Activated T-helper 17 cell treated with anti-CD3 and anti-CD28 coated beads, Interleukin-2, amount 50 U/mL, for 72 hours (primary cell): ENCODE measurements around the gene HSBP1L1. TPM values are rescaled to one million over a fixed set of nuclear protein-coding genes. Genes with fewer than 3 reads are reported as not detected.

Source experiments
- ATAC-seq: fragments of 150-1000 bp; cut with Tn5 transposase; replicated peaks from 2 replicates; pipeline ENCODE4 v1.10.0; 2021; ENCODE audit warnings: mild to moderate bottlenecking, moderate library complexity
- H3K27ac Mint-ChIP-seq: one replicate; pipeline ENCODE4 v1.8.0; 2022; ENCODE audit warnings: mixed read lengths
- H3K27me3 Mint-ChIP-seq: one replicate; pipeline ENCODE4 v1.8.0; 2022; ENCODE audit warnings: mixed read lengths
- H3K36me3 Mint-ChIP-seq: one replicate; pipeline ENCODE4 v1.8.0; 2022; ENCODE audit warnings: low read depth, mild to moderate bottlenecking, mixed read lengths
- H3K4me1 Mint-ChIP-seq: one replicate; pipeline ENCODE4 v1.8.0; 2022; ENCODE audit warnings: mixed read lengths
- H3K4me3 Mint-ChIP-seq: one replicate; pipeline ENCODE4 v1.8.0; 2022; ENCODE audit warnings: mild to moderate bottlenecking, mixed read lengths
- H3K9me3 Mint-ChIP-seq: one replicate; pipeline ENCODE4 v1.8.0; 2022; ENCODE audit warnings: mixed read lengths
- total RNA-seq, 2 donors: library from RNA; stranded (reverse); gene quantifications; one replicate each; pipeline ENCODE4 v1.2.3, GENCODE V29; 2022

Gene HSBP1L1
- total RNA-seq, 2 donors from 2014 or later, result 2.7 to 9.2 TPM

DNA sequence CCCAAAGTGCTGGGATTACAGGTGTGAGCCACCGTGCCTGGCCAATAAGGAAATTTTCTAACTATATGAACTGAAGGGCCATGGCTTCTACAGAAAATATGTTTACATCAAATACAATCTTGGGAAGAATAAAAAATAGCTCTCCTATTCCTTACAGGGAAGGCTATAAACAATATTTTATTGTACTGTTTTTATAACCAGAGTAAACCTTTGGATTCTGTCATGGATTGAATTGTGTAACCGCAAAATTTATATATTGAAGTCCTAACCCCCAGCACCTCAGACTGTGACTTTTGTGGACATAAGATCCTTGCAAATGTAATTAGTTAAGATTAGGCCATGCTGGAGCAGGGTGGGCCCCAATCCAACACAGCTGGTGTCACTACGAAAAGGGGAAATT, 8.3 kb downstream of the HSBP1L1 start:
- no peak for ATAC-seq
- Mint-ChIP-seq H3K4me1 (peaks cover 4% of the 10 kb centered on the region), H3K27me3 (no peaks in the 10 kb centered on the region), H3K9me3 (no peaks in the 10 kb centered on the region), H3K36me3 (peaks cover 75% of the 10 kb centered on the region), H3K4me3 (no peak overlapping the region), H3K27ac (peak overlapping the region; percentile 22)

DNA sequence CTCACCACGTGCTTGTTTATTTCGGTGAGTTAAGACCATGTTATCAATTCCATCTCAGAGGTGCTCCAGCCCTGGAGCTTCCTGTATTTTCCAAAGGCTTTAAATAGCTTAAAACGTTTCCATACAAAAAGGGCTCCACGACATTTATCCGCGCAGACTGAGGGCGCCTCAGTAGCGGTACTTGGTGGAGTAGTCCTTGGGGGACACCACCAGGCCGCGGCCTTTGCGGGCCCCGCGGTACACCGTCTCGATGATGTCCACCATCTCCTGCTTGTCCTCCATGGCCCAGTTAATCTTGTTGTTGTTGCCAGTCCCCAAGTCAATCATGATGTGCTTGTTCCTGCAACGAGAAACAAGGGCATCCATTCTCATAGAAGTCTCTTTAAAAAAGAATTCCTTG, 9.1 kb downstream of the HSBP1L1 start:
- Mint-ChIP-seq H3K9me3 (no peaks in the 10 kb centered on the region), H3K27ac (no peak overlapping the region), H3K36me3 (peaks cover 83% of the 10 kb centered on the region), H3K27me3 (no peaks in the 10 kb centered on the region), H3K4me3 (no peak overlapping the region), H3K4me1 (peaks cover 8% of the 10 kb centered on the region)
- ATAC-seq, result no peak

DNA sequence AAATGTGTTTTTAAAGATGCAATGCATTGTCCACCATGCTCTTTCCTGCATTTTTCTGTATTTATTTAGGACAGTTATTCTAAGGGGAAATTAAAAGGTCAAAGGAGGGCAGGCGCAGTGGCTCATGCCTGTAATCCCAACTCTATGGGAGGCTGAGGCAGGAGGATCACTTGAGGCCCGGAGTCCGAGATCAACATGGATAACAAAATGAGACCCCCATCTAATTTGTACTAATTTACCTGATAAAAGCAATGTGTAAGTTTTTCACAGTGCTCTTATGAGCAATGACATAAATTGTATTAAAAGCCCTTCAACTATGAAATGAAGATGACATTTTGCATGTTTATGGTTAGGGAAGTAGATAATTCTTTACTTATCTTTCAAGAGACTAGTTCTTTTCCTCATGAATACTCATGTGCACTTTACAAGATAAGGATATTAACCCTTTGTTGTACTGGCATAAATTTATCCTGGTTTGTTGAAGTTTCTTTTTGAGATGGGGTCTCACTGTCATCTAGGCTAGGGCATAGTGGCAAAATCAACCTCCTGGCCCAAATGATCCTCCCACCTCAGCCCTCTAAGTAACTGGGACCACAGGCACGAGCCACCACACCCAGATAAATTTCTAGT, 9.7 kb downstream of the HSBP1L1 start:
- Mint-ChIP-seq H3K27me3 (no peaks in the 10 kb centered on the region), H3K36me3 (peaks cover 89% of the 10 kb centered on the region), H3K9me3 (no peaks in the 10 kb centered on the region), H3K4me1 (peaks cover 8% of the 10 kb centered on the region), H3K27ac (no peak overlapping the region), H3K4me3 (no peak overlapping the region)
- ATAC-seq, result no peak

DNA sequence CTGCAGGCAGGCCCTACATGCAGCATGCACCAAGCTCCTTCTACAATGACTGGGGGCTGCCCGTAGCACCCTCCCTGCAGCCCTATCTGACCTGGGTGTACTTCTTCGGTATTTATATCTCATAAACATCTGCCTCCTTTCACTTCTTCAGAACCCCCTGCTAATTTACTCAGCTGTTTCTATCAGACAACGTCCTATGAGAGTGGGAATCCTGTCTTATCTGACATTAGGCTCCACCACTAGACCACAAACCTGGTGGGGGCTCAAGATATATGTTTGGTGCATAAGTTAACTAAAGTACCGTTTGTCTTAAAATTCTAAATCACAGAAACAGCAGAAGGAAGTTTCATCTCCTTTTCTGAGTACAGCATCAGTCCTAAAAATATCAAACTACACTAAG, 10.6 kb downstream of the HSBP1L1 start:
- no peaks in the 10 kb centered on the region for H3K27me3 Mint-ChIP-seq
- peaks cover 98% of the 10 kb centered on the region for H3K36me3 Mint-ChIP-seq
- H3K27ac Mint-ChIP-seq, result no peak overlapping the region

DNA sequence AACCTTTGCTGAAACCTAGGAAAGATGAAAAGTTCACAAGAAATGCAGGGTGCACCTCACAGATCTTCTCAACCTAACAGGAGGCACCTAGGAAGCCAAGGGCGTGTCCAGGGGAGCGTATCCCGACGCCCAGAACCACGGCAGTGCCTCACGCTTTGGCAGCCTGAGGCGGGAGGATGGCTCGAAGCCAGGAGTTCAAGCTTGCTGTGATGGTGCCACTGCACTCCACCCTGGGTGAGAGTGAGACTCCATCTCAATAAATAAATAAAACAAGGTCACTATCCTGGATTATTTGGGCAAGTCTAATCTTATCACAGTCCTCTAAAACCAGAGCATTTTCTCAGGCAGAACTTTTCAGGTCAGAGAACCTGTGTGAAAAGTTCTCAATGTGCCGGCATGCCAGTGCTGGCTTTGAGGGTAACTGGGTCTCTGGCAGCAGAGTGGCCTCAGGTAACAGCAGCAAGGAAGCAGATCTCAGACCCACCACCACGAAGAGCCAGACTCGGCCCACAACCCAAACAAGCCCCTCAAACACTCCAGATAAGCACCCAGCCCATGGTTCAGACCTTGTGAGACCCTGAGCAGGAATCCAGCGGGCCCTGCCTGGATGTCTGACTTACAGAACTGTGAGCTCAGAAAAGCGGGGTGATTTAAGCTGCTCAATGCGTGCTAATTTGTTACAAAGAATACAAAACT, 11.7 kb downstream of the HSBP1L1 start:
- Mint-ChIP-seq H3K4me3 (no peak overlapping the region), H3K9me3 (no peaks in the 10 kb centered on the region), H3K27me3 (no peaks in the 10 kb centered on the region), H3K27ac (no peak overlapping the region), H3K36me3 (peaks cover 95% of the 10 kb centered on the region), H3K4me1 (peaks cover 15% of the 10 kb centered on the region)
- ATAC-seq, result no peak

More for the DNA sequence above, 10.6 kb downstream of the HSBP1L1 start:
- Mint-ChIP-seq H3K4me3 (no peak overlapping the region), H3K4me1 (peaks cover 15% of the 10 kb centered on the region), H3K9me3 (no peaks in the 10 kb centered on the region)
- ATAC-seq, result no peak

DNA sequence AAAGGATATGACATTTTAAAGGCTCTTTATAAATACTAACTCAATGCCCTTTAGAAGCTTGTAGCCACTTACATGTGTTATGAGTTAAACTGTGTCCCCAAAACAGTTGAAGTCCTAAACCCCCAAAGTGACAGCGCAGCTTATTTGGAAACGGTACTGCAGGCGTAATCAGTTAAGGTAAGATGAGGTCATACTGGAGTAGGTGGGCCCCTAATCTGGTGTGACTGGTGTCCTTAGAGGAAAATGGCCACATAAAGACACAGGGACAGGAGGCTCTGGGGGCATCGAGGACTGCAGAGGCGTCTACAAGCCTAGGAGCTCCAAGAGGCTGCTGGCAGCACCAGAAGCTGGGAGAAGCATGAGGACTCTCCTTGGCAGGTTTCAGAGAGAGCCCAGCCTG, 15.4 kb downstream of the HSBP1L1 start:
- Mint-ChIP-seq H3K27ac (no peak overlapping the region), H3K9me3 (no peaks in the 10 kb centered on the region), H3K4me1 (peaks cover 33% of the 10 kb centered on the region), H3K27me3 (no peaks in the 10 kb centered on the region), H3K36me3 (peaks cover 89% of the 10 kb centered on the region), H3K4me3 (no peak overlapping the region)
- no peak for ATAC-seq

DNA sequence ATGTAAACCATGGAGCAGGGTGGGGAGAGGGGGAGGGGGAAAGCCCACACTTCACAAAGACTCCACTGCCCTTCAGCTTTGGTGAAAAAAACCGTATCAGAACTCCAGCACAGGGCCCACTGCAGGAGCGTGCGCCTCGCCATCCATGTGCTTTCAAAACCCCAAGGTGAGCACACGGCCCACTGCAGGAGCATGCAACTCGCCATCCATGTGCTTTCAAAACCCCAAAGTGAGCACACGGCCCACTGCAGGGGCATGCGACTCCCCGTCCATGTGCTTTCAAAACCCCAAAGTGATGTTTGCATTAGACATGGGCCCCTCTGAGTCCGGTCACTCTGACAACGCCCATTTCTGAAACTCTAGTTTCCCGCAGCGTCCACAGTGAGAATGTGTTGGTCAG, 16.1 kb downstream of the HSBP1L1 start:
- Mint-ChIP-seq H3K27ac (no peak overlapping the region), H3K36me3 (peaks cover 89% of the 10 kb centered on the region), H3K4me3 (no peak overlapping the region), H3K4me1 (peaks cover 32% of the 10 kb centered on the region), H3K9me3 (no peaks in the 10 kb centered on the region), H3K27me3 (no peaks in the 10 kb centered on the region)
- no peak for ATAC-seq

DNA sequence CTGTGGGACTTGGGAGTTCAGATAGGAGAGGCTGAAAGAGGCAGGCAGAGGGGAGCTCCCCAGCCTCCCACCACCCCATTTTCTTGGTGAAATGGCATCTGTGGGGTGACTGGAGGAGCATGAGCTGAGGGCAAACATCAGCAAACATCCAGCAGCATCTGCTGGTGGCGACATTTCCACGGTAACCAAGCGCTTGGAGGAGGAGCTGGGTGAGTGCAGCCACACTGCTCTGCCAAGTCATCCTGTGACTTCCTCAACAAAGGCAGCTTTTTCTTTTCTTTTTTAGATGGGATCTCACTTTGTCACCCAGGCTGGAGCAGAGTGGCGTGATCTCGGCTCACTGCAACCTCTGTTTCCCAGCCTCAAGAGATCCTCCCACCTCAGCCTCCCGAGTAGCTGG, 18.3 kb downstream of the HSBP1L1 start:
- Mint-ChIP-seq H3K9me3 (no peaks in the 10 kb centered on the region), H3K27me3 (no peaks in the 10 kb centered on the region), H3K27ac (peak overlapping the region; percentile 93), H3K4me1 (peaks cover 42% of the 10 kb centered on the region), H3K4me3 (peak overlapping the region; percentile 40), H3K36me3 (peaks cover 90% of the 10 kb centered on the region)
- peak; percentile 74 for ATAC-seq

DNA sequence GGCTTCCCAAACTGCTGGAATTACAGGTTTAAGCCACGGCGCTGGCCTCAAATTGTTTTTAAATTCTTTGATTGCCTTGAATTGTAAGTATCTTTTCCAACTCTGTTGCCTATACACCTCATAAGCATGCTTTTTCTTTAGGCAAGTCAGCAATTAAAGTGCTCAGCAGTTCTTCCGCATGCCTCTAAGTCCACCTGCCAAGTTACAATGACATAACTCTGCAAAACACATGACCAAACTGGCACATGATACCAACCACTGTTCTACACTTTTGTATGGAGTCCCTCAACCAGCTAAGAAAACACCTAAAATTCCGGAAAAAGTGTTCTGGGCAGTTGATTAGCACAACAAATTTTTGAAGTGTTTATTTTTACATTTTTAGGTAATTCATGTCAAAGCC, 18.8 kb downstream of the HSBP1L1 start:
- Mint-ChIP-seq H3K4me1 (peaks cover 38% of the 10 kb centered on the region), H3K27me3 (no peaks in the 10 kb centered on the region), H3K4me3 (peak overlapping the region; percentile 40), H3K27ac (peak overlapping the region; percentile 93), H3K36me3 (peaks cover 86% of the 10 kb centered on the region), H3K9me3 (no peaks in the 10 kb centered on the region)
- ATAC-seq, result no peak

DNA sequence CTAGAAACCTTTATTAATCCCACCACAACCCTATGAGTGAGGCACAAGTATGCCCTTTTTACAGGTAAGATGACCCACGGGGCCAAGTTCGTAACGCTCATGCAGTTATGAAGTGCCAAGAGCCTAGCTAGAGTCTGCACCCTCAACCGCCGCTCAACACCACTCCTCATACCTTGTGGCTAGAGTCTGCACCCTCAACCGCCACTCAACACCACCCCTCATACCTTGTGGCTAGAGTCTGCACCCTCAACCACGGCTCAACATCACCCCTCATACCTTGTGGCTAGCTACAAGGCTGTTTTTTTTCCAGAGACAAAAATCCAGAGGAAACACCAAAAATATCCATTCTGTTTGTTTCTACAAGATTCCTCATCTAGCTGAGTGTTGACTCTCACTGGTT, 19.4 kb downstream of the HSBP1L1 start:
- H3K36me3 Mint-ChIP-seq, result peaks cover 81% of the 10 kb centered on the region
- H3K27ac Mint-ChIP-seq, result peak overlapping the region; percentile 93
- H3K4me3 Mint-ChIP-seq, result peak overlapping the region; percentile 40
- no peaks in the 10 kb centered on the region for H3K9me3 Mint-ChIP-seq
- peaks cover 38% of the 10 kb centered on the region for H3K4me1 Mint-ChIP-seq
- H3K27me3 Mint-ChIP-seq, result no peaks in the 10 kb centered on the region
- no peak for ATAC-seq

DNA sequence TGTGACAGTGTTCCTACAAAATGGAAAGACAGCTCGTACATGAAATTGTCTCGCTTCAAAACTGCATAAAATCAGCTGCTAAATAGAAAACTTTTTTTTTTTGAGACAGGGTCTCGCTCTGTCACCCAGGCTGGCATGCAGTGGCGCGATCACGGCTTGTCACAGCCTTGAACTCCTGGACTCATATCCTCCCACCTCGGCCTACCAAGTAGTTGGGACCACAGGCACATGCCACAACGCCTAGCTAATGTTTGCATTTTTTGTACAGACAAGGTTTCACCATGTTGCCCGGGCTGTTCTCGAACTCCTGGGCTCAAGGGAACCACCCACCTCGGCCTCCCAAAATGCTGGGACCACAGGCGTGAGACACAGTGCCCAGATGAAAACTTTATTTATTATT, 20.7 kb downstream of the HSBP1L1 start:
- no peak for ATAC-seq
- H3K36me3 Mint-ChIP-seq, result peaks cover 67% of the 10 kb centered on the region
- no peaks in the 10 kb centered on the region for H3K27me3 Mint-ChIP-seq
- peak overlapping the region; percentile 29 for H3K27ac Mint-ChIP-seq
- peaks cover 32% of the 10 kb centered on the region for H3K4me1 Mint-ChIP-seq
- H3K9me3 Mint-ChIP-seq, result no peaks in the 10 kb centered on the region
- H3K4me3 Mint-ChIP-seq, result peak overlapping the region; percentile 95

DNA sequence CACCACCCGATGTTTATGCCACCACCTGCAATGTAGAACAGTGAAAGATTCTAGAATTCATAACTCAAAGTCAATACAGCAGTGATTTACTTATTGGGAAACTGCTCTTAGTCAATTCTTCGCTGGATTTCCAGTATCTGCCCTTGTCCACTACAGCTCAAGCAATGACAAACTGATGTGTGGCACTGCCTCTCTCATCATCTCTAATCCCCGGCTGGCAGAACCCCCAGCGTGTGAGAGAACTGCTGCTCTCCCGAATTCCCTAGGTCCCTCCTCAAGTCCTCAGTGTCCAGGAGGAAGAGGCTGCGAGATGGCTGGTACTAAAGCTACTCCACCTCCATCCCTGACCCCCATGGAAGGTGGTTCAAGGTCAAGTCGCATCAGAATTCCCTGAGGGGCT, 22.3 kb downstream of the HSBP1L1 start:
- Mint-ChIP-seq H3K27me3 (no peaks in the 10 kb centered on the region), H3K4me3 (peak overlapping the region; percentile 95), H3K27ac (peak overlapping the region; percentile 93), H3K36me3 (peaks cover 59% of the 10 kb centered on the region), H3K4me1 (peaks cover 29% of the 10 kb centered on the region), H3K9me3 (no peaks in the 10 kb centered on the region)
- ATAC-seq, result no peak

DNA sequence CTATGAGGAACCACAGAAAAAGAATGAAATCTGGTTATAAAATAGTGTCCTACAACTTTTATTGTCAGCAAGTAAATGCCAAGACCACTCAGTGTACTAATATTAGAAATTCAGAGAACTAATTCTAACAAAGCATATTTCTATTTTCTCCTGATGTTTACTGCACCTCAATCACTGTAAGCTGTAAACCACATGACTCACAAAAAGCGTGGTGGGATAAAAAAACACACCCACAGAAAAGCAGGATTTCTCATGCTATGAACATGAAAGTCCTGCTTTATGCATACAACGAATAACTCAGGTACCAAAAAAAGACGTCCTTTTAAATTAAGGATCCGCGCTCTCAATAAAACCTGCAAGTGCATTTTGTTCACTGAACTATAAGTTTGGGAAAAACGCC, 23.1 kb downstream of the HSBP1L1 start:
- Mint-ChIP-seq H3K27me3 (no peaks in the 10 kb centered on the region), H3K4me1 (peaks cover 21% of the 10 kb centered on the region), H3K27ac (peak overlapping the region; percentile 93), H3K9me3 (no peaks in the 10 kb centered on the region), H3K4me3 (peak overlapping the region; percentile 95), H3K36me3 (peaks cover 50% of the 10 kb centered on the region)
- ATAC-seq, result no peak

DNA sequence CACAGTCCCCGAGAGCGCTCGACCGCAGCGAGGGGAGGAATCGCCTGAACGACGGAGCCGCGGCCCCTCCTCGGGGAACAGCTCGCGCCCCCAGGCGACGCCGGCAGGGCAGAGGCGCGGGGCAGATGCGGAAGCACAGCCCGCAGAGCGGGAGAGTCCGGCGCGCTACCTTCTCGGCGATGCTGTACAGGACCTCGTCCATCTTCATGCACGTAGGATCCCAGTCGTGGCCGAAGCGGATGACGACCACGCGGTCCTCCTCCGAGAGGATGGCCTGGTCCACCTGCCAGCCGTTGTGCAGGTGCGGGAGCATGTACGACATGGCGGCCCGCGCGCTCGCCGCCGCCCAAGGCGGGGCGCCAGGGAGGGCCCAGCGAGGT, 23.6 kb downstream of the HSBP1L1 start:
- peak overlapping the region; percentile 95 for H3K4me3 Mint-ChIP-seq
- H3K27ac Mint-ChIP-seq, result peak overlapping the region; percentile 93
- peaks cover 19% of the 10 kb centered on the region for H3K4me1 Mint-ChIP-seq
- peak; percentile 69 for ATAC-seq
- H3K27me3 Mint-ChIP-seq, result no peaks in the 10 kb centered on the region
- no peaks in the 10 kb centered on the region for H3K9me3 Mint-ChIP-seq
- peaks cover 48% of the 10 kb centered on the region for H3K36me3 Mint-ChIP-seq

DNA sequence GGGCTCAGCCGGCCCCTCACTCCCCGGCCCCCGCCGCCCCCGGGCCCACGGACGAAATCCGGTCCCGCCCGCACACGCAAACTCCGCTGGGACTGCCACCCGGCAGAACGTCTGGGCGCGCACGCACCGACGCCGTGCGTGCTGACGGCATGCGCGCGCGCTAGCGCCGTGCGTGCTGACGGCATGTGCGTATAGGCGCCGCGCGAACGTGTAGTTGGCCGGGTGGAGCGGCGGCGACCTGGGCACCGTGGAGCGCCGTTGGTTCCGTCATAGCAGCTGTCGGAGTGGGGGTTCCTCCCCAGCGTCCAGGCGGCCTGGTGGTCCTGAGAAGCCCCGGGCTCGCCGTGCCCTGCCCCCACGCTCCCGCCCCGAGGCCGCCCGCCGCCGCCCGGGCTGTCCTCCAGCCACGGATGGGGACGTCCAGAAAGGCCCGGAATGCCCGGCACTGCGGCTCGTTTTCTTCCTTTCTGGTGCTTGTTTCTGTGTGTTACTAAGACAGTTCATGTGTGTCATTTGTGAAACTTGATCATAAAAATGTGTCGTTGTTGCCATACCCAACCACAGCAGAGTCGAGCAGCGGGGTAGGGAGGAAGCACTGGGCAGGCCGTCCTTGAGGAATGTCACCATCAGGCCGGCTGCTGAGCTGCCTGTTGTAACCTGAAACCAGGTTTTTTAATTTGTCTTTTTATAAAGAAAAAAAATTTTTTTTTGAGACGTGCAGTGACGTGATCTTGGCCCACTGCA, 24.2 kb downstream of the HSBP1L1 start, which contains the start of gene TXNL4A:
Gene TXNL4A (minus strand): TSS at position 113 of the 744 bp plus-strand sequence. CDS start 171 bp downstream, outside the sequence.
- H3K9me3 Mint-ChIP-seq, result no peaks in the 10 kb centered on the region
- peak; percentile 99 for ATAC-seq
- peak within 1 kb of the TSS; percentile 95 for H3K4me3 Mint-ChIP-seq
- H3K27me3 Mint-ChIP-seq, result no peaks in the 10 kb centered on the region
- H3K36me3 Mint-ChIP-seq, result peaks cover 42% of the 10 kb centered on the region
- H3K27ac Mint-ChIP-seq, result peak within 1 kb of the TSS; percentile 94
- peaks cover 19% of the 10 kb centered on the region for H3K4me1 Mint-ChIP-seq
